ENCODE results near the gene RAB12. TPM values are rescaled to one million over a fixed set of nuclear protein-coding genes. Genes with fewer than 3 reads are reported as not detected.

RAB12 gene
- total RNA-seq, 1 experiment from 2014 or later: 32.7 TPM

GRCh38 chr18:8586941-8587340 is 22.3 kb upstream of the RAB12 start:
- Histone ChIP-seq H3K36me3 (ENCODE audit: control insufficient read depth in 1 of 2, insufficient read depth in 2 of 2, low read length in 2 of 2) (no peaks in the 10 kb centered on the region), H2AFZ (ENCODE audit: low read depth, low read length, poor library complexity, severe bottlenecking) (no peak overlapping the region), H3K27ac (ENCODE audit: low read depth, low read length) (no peak overlapping the region), H3K9ac (ENCODE audit: low read length) (no peak overlapping the region), H3K9me3 (ENCODE audit: control insufficient read depth in 1 of 2, insufficient read depth in 1 of 2, low read depth in 1 of 2, low read length in 2 of 2) (no peaks in the 10 kb centered on the region), H3K9me2 (ENCODE audit: insufficient read depth) (no peaks in the 10 kb centered on the region), H3K4me2 (ENCODE audit: low read length) (no peak overlapping the region), H3K79me2 (ENCODE audit: insufficient read depth, low read length) (no peaks in the 10 kb centered on the region), H3K4me3 (replicated peaks in 1 of 2; ENCODE audit: low read depth in 1 of 2, low read length in 2 of 2) (no peak overlapping the region), H4K20me1 (ENCODE audit: insufficient read depth) (no peaks in the 10 kb centered on the region), H3K4me1 (ENCODE audit: control insufficient read depth in 1 of 2, insufficient read depth in 2 of 2, low read length in 2 of 2) (no peaks in the 10 kb centered on the region), H3K27me3 (ENCODE audit: insufficient read depth, low read length) (peaks cover 5% of the 10 kb centered on the region; the same call in 1 of the 2 replicates)
- no peak for ATAC-seq
- POLR2A ChIA-PET: no interaction called here
- BruUV-seq (replicated peaks): no TSS peak
- RAD21 ChIA-PET (ENCODE audit: low non-redundant PET in 1 of 2, low total read pairs in 2 of 2, uncharacterized antibody in 2 of 2, unreplicated experiment in 2 of 2): no interaction called here
- DNase-seq (ENCODE audit: low read depth, low spot score): no peak
- CTCF ChIA-PET: no interaction called here
- TF ChIP-seq RAD21 (IDR thresholded peaks at IDR 0.05; ENCODE audit: low read depth) (no peak), JUND (IDR thresholded peaks at IDR 0.05) (no peak), ZNF274 (IDR thresholded peaks at IDR 0.05; ENCODE audit: low read depth, low read length) (no peak)
- intact Hi-C loops (cut with micrococcal nuclease): no loop called here

- no peak for TF ChIP-seq EZH2phosphoT487 (IDR thresholded peaks at IDR 0.05; ENCODE audit: borderline replicate concordance)
- Histone ChIP-seq H3K36me3 (ENCODE audit: control insufficient read depth in 1 of 2, insufficient read depth in 2 of 2, low read length in 2 of 2) (no peaks in the 10 kb centered on the region), H3K9me2 (ENCODE audit: insufficient read depth) (no peaks in the 10 kb centered on the region), H3K4me2 (ENCODE audit: low read length) (no peak overlapping the region), H3K4me3 (replicated peaks in 1 of 2; ENCODE audit: low read depth in 1 of 2, low read length in 2 of 2) (no peak overlapping the region), H2AFZ (ENCODE audit: low read depth, low read length, poor library complexity, severe bottlenecking) (no peak overlapping the region), H3K9me3 (ENCODE audit: control insufficient read depth in 1 of 2, insufficient read depth in 1 of 2, low read depth in 1 of 2, low read length in 2 of 2) (no peaks in the 10 kb centered on the region), H3K4me1 (ENCODE audit: control insufficient read depth in 1 of 2, insufficient read depth in 2 of 2, low read length in 2 of 2) (no peaks in the 10 kb centered on the region), H3K79me2 (ENCODE audit: insufficient read depth, low read length) (no peaks in the 10 kb centered on the region), H4K20me1 (ENCODE audit: insufficient read depth) (no peaks in the 10 kb centered on the region), H3K9ac (ENCODE audit: low read length) (no peak overlapping the region), H3K27me3 (ENCODE audit: insufficient read depth, low read length) (no peaks in the 10 kb centered on the region; the same call in 1 of the 2 replicates), H3K27ac (ENCODE audit: low read depth, low read length) (no peak overlapping the region)
- intact Hi-C loops (cut with micrococcal nuclease): no loop called here
- CTCF ChIA-PET: no interaction called here
- RAD21 ChIA-PET (ENCODE audit: low non-redundant PET in 1 of 2, low total read pairs in 2 of 2, uncharacterized antibody in 2 of 2, unreplicated experiment in 2 of 2): no interaction called here
- POLR2A ChIA-PET: no interaction called here
- no TSS peak for BruUV-seq (replicated peaks)
- ATAC-seq (no peak), DNase-seq (ENCODE audit: low read depth, low spot score) (no peak)
These were observed 13.8 kb upstream of the RAB12 start for GRCh38 chr18:8595445-8595844.
